Prostate gland (tissue), 2 donors: ENCODE data around the gene MTHFD2. TPM values are rescaled to one million over a fixed set of nuclear protein-coding genes. Genes with fewer than 3 reads are reported as not detected.

ENCODE experiments used
- DNase-seq: peaks from one replicate; pipeline ENCODE4 v3.0.0-alpha.2; 2019; ENCODE audit warnings: low spot score
- H3K27ac ChIP-seq, 2 donors: fragments of 200-600 bp; sonication (generic); 2 replicates each; pipeline ENCODE4 v1.5.1; 2017 to 2019
- H3K27me3 ChIP-seq: fragments of 200-600 bp; sonication (generic); replicated peaks from 2 replicates; pipeline ENCODE4 v1.5.1; 2019; ENCODE audit not compliant: insufficient read depth
- H3K36me3 ChIP-seq, 2 donors: fragments of 200-600 bp; sonication (generic); 1 replicate in 1 of 2; 2 replicates in 1 of 2; pipeline versions ENCODE4 v1.5.1 to v1.8.1; 2017 to 2019
- H3K4me1 ChIP-seq: fragments of 200-600 bp; sonication (generic); replicated peaks from 2 replicates; pipeline ENCODE4 v1.5.1; 2019
- H3K4me3 ChIP-seq, 2 donors: fragments of 200-600 bp; sonication (generic); 2 replicates each; pipeline ENCODE4 v1.5.1; 2017 to 2019
- H3K9me3 ChIP-seq: fragments of 200-600 bp; sonication (generic); 2 replicates; pipeline ENCODE4 v1.5.1; 2017
- CTCF ChIP-seq, 4 experiments: fragments of 200-600 bp in 2 of 4; fragments of 450-650 bp in 2 of 4; sonication (generic) in 2 of 4; IDR thresholded peaks; 1 replicate in 3 of 4; 2 replicates in 1 of 4; pipeline ENCODE4 v1.5.1; 2016 to 2019; ENCODE audit warnings: antibody characterized with exemption in 4 of 4, mild to moderate bottlenecking in 2 of 4, moderate library complexity in 2 of 4
- POLR2A ChIP-seq: fragments of 450-650 bp; IDR thresholded peaks from one replicate; pipeline ENCODE4 v1.6.1; 2016; ENCODE audit warnings: antibody characterized with exemption, mild to moderate bottlenecking
- POLR2AphosphoS5 ChIP-seq: sonication (generic); formaldehyde crosslinking; IDR thresholded peaks from one replicate; pipeline ENCODE4 v1.6.1; 2017; ENCODE audit warnings: antibody characterized with exemption
- WGBS: methylation state at CpG from one replicate; pipeline ENCODE4 v1.1.5; 2018; 5-methylcytosine and 5-hydroxymethylcytosine counted together
- intact Hi-C: fragments of 100-400 bp; cut with DNase I; formaldehyde crosslinking; loops from one replicate; pipeline ENCODE4 v1.14.2; 2022
- total RNA-seq, 2 donors: library from RNA; depleted of rRNA; stranded (reverse); fragments of >200 nt; gene quantifications; one replicate each; pipeline ENCODE4 v1.1.0, GENCODE V29; 2016

MTHFD2 gene
- total RNA-seq, 2 donors from 2014 or later: 16.9 to 25.6 TPM

- no peaks in the 10 kb centered on the region for H3K36me3 ChIP-seq
- no peaks in the 10 kb centered on the region for H3K27me3 ChIP-seq
- TF ChIP-seq POLR2AphosphoS5 (no peak), POLR2A (no peak)
- no peak for DNase-seq
- H3K9me3 ChIP-seq: no peaks in the 10 kb centered on the region
- no peak overlapping the region for H3K27ac ChIP-seq
- H3K4me3 ChIP-seq: no peak overlapping the region
- WGBS: 96% methylated on average over 6 of the region's 6 CpGs
- no peaks in the 10 kb centered on the region for H3K4me1 ChIP-seq
- intact Hi-C loops: no loop called here
These were observed 22.7 kb downstream of the MTHFD2 start for GRCh38 chr2:74221091-74221490.

GRCh38 chr2:74221604-74222299 is 23.3 kb downstream of the MTHFD2 start:
- intact Hi-C loops: no loop called here
- Histone ChIP-seq H3K9me3 (no peaks in the 10 kb centered on the region), H3K4me1 (no peaks in the 10 kb centered on the region), H3K27me3 (no peaks in the 10 kb centered on the region), H3K36me3 (no peaks in the 10 kb centered on the region), H3K27ac (no peak overlapping the region), H3K4me3 (no peak overlapping the region)
- WGBS: 93% methylated on average over 6 of the region's 6 CpGs
- no peak for DNase-seq
- no peak for TF ChIP-seq CTCF (IDR thresholded peaks at IDR 0.05)

DNA sequence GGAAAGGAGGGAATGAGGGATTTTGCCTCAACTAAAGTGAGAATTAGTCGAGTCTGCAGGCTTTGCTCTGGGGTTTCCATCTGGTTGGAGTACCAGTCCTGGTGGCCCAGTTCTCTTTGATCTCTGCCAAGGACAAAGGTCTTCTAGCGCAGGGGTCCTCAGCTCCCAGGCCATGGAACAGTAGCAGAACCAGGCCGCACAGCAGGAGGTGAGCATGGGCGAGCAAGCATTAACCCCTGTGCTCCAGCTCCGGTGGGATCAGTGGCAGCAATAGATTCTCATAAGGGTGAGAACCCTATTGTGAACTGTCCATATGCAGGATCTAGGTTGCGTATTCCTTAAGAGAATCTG is 23.9 kb downstream of the MTHFD2 start:
- no peak overlapping the region for H3K4me3 ChIP-seq
- 91% methylated on average over 6 of the region's 6 CpGs for WGBS

DNA sequence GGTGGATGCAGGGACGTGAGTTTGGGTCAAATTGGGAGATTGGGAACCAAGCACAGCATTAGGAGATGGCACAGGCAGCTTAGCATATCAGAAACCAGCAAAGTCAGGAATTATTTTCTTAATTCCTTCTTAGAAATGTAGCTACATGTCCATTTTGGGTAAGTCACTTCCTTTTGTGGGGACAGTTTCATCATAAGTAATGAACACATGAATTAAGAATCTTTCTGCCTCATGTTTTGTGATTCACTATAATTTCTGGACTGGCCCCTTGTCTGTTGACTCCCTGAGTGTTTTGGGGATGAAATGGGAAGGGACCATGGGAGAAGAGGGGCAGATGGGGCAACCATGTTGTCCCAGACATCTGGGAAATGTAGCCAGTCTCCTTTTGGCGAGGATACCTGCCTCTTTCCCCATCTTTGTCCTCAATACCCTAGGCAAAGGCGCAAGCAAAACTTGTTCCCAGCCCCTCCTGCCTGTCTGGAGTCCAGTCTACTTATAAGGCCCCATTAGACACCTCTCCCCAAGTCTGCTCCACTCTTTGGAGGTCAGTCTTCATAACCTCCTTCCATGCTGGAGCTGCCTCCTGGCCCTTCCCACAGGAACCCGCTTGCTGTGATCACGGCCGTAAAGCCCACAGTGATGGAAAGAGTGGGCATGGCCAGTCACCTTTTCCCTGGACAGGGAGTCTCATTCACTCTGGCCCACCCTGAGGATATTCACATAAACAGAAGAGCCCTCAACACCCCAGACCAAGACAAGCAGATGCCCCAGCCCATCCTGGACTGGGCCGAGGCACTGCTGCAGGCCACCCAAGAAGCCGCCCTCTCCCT is 25.7 kb downstream of the MTHFD2 start:
- H3K9me3 ChIP-seq: no peaks in the 10 kb centered on the region
- no peak for DNase-seq
- 94% methylated on average over 8 of the region's 8 CpGs for WGBS
- intact Hi-C loops: no loop called here
- no peaks in the 10 kb centered on the region for H3K36me3 ChIP-seq
- no peak overlapping the region for H3K27ac ChIP-seq
- H3K4me1 ChIP-seq: no peaks in the 10 kb centered on the region
- H3K27me3 ChIP-seq: no peaks in the 10 kb centered on the region
- TF ChIP-seq CTCF (IDR thresholded peaks at IDR 0.05) (no peak), POLR2A (no peak)
- no peak overlapping the region for H3K4me3 ChIP-seq

More for the DNA sequence above, 23.9 kb downstream of the MTHFD2 start:
- TF ChIP-seq POLR2AphosphoS5 (no peak), POLR2A (no peak), CTCF (IDR thresholded peaks at IDR 0.05) (no peak)
- no peak for DNase-seq
- Histone ChIP-seq H3K9me3 (no peaks in the 10 kb centered on the region), H3K36me3 (no peaks in the 10 kb centered on the region), H3K27me3 (no peaks in the 10 kb centered on the region), H3K27ac (no peak overlapping the region), H3K4me1 (no peaks in the 10 kb centered on the region)
- intact Hi-C loops: no loop called here

GRCh38 chr2:74225698-74226459 is 27.5 kb downstream of the MTHFD2 start:
- H3K4me3 ChIP-seq: no peak overlapping the region
- WGBS: 50% methylated on average over 4 of the region's 4 CpGs

More at GRCh38 chr2:74225698-74226459, 27.5 kb downstream of the MTHFD2 start:
- TF ChIP-seq CTCF (IDR thresholded peaks at IDR 0.05) (no peak), POLR2AphosphoS5 (no peak), POLR2A (no peak)
- no peak overlapping the region for H3K27ac ChIP-seq
- no peaks in the 10 kb centered on the region for H3K9me3 ChIP-seq
- intact Hi-C loops: no loop called here
- H3K36me3 ChIP-seq: no peaks in the 10 kb centered on the region
- H3K27me3 ChIP-seq: no peaks in the 10 kb centered on the region
- no peak for DNase-seq
- no peaks in the 10 kb centered on the region for H3K4me1 ChIP-seq
